Duodenal mucosa (tissue), 2 donors: ENCODE measurements around the gene MDH1.
"Not testable (repeated sequence)": the region's sequence is repeated elsewhere in the genome, so short reads cannot be mapped to it uniquely, and the experiment has no call there.

Experiments used
- H3K27ac ChIP-seq: one replicate; pipeline ENCODE4 v1.7.0; 2013; ENCODE audit warnings: low read depth, low read length
- H3K27me3 ChIP-seq, 2 donors: one replicate each; pipeline ENCODE4 v1.7.0; 2013; ENCODE audit warnings: low read length in 2 of 2, control low read depth in 1 of 2; ENCODE audit not compliant: insufficient read depth in 2 of 2, control insufficient read depth in 1 of 2
- H3K36me3 ChIP-seq, 2 donors: one replicate each; pipeline ENCODE4 v1.7.0; 2013; ENCODE audit warnings: low read length in 2 of 2, control low read depth in 1 of 2; ENCODE audit not compliant: insufficient read depth in 2 of 2, control insufficient read depth in 1 of 2
- H3K4me1 ChIP-seq, 2 donors: one replicate each; pipeline ENCODE4 v1.7.0; 2013; ENCODE audit warnings: low read length in 2 of 2, control low read depth in 1 of 2; ENCODE audit not compliant: insufficient read depth in 2 of 2, control insufficient read depth in 1 of 2
- H3K4me3 ChIP-seq, 2 donors: one replicate each; pipeline ENCODE4 v1.7.0; 2013; ENCODE audit warnings: low read length in 2 of 2, low read depth in 1 of 2
- H3K9ac ChIP-seq, 2 donors: one replicate each; pipeline ENCODE4 v1.7.0; 2013; ENCODE audit warnings: low read length in 2 of 2, low read depth in 1 of 2
- H3K9me3 ChIP-seq, 2 donors: one replicate each; pipeline ENCODE4 v1.7.0; 2013; ENCODE audit warnings: low read length in 2 of 2, control low read depth in 1 of 2; ENCODE audit not compliant: control insufficient read depth in 1 of 2

MDH1 gene

DNA sequence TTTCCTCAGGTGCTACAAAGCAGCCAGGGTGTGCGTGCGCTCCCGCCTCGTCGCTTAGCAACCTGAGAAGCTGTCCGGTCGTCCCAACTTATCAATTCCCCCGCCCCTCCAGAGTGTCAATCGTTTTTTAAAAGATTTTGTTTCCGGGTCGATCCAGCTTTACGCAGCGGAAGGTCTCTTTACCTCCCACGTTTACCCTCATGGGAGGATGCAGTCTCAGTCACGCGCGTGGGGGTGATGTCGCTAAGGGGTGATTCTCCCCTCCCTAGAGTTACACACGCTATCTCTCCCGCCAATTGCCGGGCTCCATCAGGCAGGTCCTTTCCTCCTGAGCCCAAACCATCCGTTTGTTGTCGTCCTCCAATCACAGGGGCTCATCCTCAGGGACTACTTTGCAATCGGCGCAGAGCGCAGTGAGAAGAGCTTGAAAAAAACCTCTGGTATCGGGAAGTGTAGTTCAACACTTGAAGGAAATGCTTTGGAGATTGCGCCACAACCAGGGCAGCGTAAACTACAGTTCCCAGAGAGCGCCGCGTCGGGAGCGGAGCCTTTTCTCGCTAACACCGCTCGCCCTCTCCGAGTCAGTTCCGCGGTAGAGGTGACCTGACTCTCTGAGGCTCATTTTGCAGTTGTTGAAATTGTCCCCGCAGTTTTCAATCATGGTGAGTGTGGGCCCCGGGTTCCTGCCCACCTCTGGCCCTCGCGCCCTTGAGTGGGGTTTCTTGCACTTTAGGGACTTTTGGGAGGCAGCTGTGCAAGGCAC, at the start of gene MDH1, which contains the start of gene WDPCP:
MDH1 (plus strand) TSS at position 579 of the 763 bp plus-strand sequence; CDS start at position 660, 81 bp downstream.
WDPCP (minus strand) TSS at position 93 of the 763 bp plus-strand sequence. CDS start 206 bp downstream, outside the sequence.
- Histone ChIP-seq H3K27ac (peak within 1 kb of the TSS; percentile 82), H3K36me3 (peaks cover 0 to 3% of the 10 kb centered on the region in 2 donors), H3K9me3 (no peaks in the 10 kb centered on the region), H3K27me3 (no peaks in the 10 kb centered on the region), H3K4me3 (peak within 1 kb of the TSS; percentile 93 to 99), H3K4me1 (peaks cover 22 to 23% of the 10 kb centered on the region in 2 donors), H3K9ac (peak within 1 kb of the TSS; percentile 88 to 89)

DNA sequence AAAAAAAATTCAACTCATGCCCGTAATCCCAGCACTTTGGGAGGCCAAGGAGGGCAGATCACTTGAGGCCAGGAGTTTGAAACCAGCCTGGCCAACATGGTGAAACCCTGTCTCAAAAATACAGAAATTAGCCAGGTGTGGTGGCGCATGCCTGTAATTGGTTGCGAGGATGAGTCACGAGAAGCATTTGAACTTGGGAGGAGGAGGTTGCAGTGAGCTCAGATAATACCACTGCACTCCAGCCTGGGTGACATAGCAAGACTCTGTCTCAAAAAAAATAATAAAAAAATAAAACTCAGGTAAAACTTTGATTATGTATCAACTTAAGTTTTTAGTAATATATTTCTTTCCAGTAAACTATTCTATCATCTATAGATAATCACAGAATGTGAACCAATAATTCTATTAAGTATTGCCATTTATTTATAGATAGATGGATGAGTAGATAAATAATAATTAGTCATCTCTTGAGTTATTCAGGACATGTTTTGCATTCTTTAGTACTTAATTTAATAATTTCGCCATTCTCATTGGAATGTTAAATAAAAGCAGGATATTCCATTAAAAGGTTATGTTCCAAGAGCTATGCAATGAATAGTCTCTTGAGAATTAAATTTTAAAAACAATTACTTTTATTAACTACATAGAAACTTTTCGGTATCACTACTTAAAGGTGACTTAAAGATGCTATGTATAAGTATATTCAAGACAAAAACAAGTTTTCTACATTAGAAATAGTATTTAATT, 49.2 kb upstream of the MDH1 start:
- H3K4me1 ChIP-seq, result no peaks in the 10 kb centered on the region
- no peak overlapping the region for H3K27ac ChIP-seq
- no peak overlapping the region for H3K4me3 ChIP-seq
- H3K27me3 ChIP-seq, result no peaks in the 10 kb centered on the region
- H3K36me3 ChIP-seq, result no peaks in the 10 kb centered on the region
- no peaks in the 10 kb centered on the region for H3K9me3 ChIP-seq
- H3K9ac ChIP-seq, result no peak overlapping the region

DNA sequence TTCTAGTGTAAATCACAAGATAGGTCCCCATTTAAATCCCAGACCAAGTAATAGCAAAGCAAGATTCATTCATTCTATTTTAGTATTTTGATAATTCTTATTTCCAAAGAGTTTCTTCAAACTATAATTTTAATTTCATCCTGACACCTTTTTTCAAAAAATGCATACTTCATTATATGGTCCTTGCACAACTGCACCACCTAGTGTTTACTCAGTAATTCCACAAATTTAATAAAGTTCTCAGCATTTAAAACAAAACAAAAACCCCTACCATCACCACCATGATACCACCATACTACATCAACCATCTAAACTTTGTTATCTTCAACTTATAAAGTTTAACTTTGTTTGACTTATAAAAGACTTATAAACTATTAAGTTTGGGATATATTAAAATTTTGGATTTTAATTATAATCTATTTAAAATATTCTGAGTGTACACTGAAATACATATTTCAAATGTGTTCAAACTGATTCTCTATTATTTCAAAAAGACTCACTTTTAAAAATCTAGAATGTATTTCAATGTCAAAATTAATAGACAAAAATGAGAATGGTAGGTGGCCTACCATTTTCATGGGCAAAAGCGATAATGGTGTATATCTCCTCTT, 44.6 kb upstream of the MDH1 start:
- no peaks in the 10 kb centered on the region for H3K9me3 ChIP-seq
- no peak overlapping the region for H3K27ac ChIP-seq
- H3K4me3 ChIP-seq, result no peak overlapping the region
- H3K9ac ChIP-seq, result no peak overlapping the region
- H3K4me1 ChIP-seq, result no peaks in the 10 kb centered on the region
- H3K36me3 ChIP-seq, result no peaks in the 10 kb centered on the region
- H3K27me3 ChIP-seq, result no peaks in the 10 kb centered on the region

- no peaks in the 10 kb centered on the region for H3K27me3 ChIP-seq
- no peak overlapping the region for H3K27ac ChIP-seq
- H3K4me1 ChIP-seq, result no peaks in the 10 kb centered on the region
- no peak overlapping the region for H3K4me3 ChIP-seq
- no peaks in the 10 kb centered on the region for H3K36me3 ChIP-seq
- no peaks in the 10 kb centered on the region for H3K9me3 ChIP-seq
- no peak overlapping the region for H3K9ac ChIP-seq
Observed at GRCh38 chr2:63545023-63545422, 43.7 kb upstream of the MDH1 start.

GRCh38 chr2:63553049-63553448, 35.7 kb upstream of the MDH1 start:
- H3K4me3 ChIP-seq, result no peak overlapping the region
- H3K9ac ChIP-seq, result no peak overlapping the region
- H3K27me3 ChIP-seq, result no peaks in the 10 kb centered on the region
- no peaks in the 10 kb centered on the region for H3K4me1 ChIP-seq
- no peak overlapping the region for H3K27ac ChIP-seq
- no peaks in the 10 kb centered on the region for H3K9me3 ChIP-seq
- H3K36me3 ChIP-seq, result no peaks in the 10 kb centered on the region

DNA sequence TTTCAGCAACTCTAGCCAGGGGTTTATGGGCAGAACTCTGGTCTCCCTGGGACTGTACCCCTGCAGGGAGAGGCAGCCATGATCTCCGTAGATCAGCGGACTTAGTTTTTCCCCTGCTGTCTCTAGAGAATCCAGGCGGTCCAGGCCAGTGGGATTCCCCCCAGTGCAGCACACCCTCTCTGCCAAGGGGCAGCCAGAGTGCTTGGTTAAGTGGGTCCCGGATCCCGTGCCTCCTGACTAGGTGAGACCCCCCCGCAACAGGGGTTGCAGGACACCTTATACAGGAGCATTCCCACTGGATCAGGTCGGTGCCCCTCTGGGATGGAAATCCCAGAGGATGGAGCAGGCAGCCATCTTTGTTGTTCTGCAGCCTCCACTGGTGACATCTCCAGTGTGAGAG, 33.5 kb upstream of the MDH1 start:
- H3K9me3 ChIP-seq, result no peaks in the 10 kb centered on the region
- H3K27ac ChIP-seq, result no peak overlapping the region
- no peak overlapping the region for H3K9ac ChIP-seq
- H3K36me3 ChIP-seq, result no peaks in the 10 kb centered on the region
- H3K27me3 ChIP-seq, result no peaks in the 10 kb centered on the region
- H3K4me1 ChIP-seq, result no peaks in the 10 kb centered on the region
- H3K4me3 ChIP-seq, result no peak overlapping the region

DNA sequence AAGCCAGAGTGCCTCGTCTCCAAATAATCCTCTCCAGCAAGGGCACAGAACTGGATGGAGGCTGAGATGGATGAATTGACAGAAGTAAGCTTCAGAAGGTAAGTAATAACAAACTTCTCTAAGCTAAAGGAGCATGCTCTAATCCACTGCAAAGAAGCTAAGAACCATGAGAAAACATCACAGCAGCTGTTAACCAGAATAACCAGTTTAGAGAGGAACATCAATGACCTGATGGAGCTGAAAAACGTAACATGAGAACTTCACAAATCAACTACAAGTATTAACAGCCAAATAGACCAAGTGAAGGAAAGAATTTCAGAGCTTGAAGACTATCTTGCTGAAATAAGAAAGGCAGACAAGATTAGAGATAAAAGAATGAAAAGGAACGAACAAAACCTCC, 32.8 kb upstream of the MDH1 start:
- no peaks in the 10 kb centered on the region for H3K9me3 ChIP-seq
- H3K9ac ChIP-seq, result no peak overlapping the region
- H3K27me3 ChIP-seq, result no peaks in the 10 kb centered on the region
- H3K27ac ChIP-seq, result no peak overlapping the region
- H3K4me1 ChIP-seq, result no peaks in the 10 kb centered on the region
- H3K36me3 ChIP-seq, result no peaks in the 10 kb centered on the region
- H3K4me3 ChIP-seq, result no peak overlapping the region

DNA sequence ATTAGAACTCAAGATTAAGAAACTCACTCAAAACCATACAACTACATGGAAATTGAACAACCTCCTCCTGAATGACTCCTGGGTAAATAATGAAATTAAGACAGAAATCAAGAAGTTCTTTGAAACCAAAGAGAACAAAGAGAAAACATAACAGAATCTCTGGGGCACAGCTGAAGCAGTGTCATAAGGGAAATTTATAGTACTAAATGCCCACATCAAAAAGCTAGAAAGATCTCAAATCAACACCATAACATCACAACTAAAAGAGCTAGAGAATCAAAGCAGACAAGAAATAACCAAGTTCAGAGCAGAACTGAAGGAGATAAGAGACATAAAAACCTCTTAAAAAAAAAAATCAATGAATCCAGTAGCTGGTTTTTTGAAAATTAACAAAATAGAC, 30.9 kb upstream of the MDH1 start:
- not testable (repeated sequence) for H3K4me3 ChIP-seq, H3K27me3 ChIP-seq, H3K36me3 ChIP-seq, H3K9ac ChIP-seq, H3K9me3 ChIP-seq, H3K27ac ChIP-seq, H3K4me1 ChIP-seq

GRCh38 chr2:63558922-63559321, 29.8 kb upstream of the MDH1 start:
- not testable (repeated sequence) for H3K9me3 ChIP-seq, H3K27me3 ChIP-seq, H3K36me3 ChIP-seq, H3K4me1 ChIP-seq, H3K27ac ChIP-seq, H3K9ac ChIP-seq, H3K4me3 ChIP-seq

GRCh38 chr2:63562751-63563150, 26.0 kb upstream of the MDH1 start:
- no peak overlapping the region for H3K27ac ChIP-seq

More at GRCh38 chr2:63562751-63563150, 26.0 kb upstream of the MDH1 start:
- Histone ChIP-seq H3K9ac (no peak overlapping the region), H3K27me3 (no peaks in the 10 kb centered on the region), H3K4me1 (no peaks in the 10 kb centered on the region), H3K9me3 (peaks cover 9 to 10% of the 10 kb centered on the region in 2 donors), H3K4me3 (no peak overlapping the region), H3K36me3 (no peaks in the 10 kb centered on the region)
